Cardiac fibroblast (primary cell): ENCODE data around the gene SDC1.
"Not testable (repeated sequence)": the region's sequence is repeated elsewhere in the genome, so short reads cannot be mapped to it uniquely, and the experiment has no call there.

ENCODE experiments used
- DNase-seq, 2 donors: peaks; one replicate each; pipeline versions ENCODE4 v3.0.0 to v3.0.0-alpha.2; 2010; ENCODE audit warnings: low read depth in 2 of 2
- H3K4me3 ChIP-seq, 2 donors: replicated peaks in 1 of 2; 1 replicate in 1 of 2; 2 replicates in 1 of 2; pipeline ENCODE4 v1.5.1; 2011; ENCODE audit warnings: low read depth in 2 of 2, low read length in 2 of 2, mild to moderate bottlenecking in 2 of 2, moderate library complexity in 1 of 2
- TF ChIP-seq, protein P1 (sequence below): IDR thresholded peaks from one replicate; pipeline ENCODE4 v1.5.1; 2011; ENCODE audit warnings: low read depth, mild to moderate bottlenecking, low read length, inconsistent platforms

SDC1 gene

DNA sequence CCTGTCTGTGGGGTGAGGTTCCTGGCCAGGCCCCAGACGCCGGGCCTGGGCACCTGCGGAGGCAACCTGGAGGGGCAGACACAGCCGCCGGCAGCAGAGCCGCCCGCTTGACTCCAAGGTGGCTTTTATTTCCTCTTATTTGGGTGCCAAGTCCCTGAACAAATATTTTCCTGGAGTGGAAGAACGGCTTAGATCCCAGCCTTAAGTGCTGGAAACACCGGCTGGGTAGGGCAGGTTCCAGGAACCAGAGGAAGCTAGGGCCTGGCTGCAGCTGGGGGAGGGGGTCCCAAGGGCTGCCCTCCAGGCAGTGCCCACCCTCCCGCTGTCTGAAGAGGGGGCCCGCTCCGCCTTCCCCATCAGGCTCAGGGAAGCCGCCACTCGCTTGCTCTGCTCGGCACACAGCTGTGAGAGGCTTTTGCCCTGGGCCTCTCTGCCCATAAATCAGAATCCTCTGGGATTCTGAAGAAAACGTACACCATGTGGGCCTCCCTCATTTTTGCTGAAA, 28.2 kb downstream of the SDC1 start:
- no peak overlapping the region for H3K4me3 ChIP-seq
- no peak for DNase-seq
- TF ChIP-seq, protein P1, sequence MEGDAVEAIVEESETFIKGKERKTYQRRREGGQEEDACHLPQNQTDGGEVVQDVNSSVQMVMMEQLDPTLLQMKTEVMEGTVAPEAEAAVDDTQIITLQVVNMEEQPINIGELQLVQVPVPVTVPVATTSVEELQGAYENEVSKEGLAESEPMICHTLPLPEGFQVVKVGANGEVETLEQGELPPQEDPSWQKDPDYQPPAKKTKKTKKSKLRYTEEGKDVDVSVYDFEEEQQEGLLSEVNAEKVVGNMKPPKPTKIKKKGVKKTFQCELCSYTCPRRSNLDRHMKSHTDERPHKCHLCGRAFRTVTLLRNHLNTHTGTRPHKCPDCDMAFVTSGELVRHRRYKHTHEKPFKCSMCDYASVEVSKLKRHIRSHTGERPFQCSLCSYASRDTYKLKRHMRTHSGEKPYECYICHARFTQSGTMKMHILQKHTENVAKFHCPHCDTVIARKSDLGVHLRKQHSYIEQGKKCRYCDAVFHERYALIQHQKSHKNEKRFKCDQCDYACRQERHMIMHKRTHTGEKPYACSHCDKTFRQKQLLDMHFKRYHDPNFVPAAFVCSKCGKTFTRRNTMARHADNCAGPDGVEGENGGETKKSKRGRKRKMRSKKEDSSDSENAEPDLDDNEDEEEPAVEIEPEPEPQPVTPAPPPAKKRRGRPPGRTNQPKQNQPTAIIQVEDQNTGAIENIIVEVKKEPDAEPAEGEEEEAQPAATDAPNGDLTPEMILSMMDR = no peak

DNA sequence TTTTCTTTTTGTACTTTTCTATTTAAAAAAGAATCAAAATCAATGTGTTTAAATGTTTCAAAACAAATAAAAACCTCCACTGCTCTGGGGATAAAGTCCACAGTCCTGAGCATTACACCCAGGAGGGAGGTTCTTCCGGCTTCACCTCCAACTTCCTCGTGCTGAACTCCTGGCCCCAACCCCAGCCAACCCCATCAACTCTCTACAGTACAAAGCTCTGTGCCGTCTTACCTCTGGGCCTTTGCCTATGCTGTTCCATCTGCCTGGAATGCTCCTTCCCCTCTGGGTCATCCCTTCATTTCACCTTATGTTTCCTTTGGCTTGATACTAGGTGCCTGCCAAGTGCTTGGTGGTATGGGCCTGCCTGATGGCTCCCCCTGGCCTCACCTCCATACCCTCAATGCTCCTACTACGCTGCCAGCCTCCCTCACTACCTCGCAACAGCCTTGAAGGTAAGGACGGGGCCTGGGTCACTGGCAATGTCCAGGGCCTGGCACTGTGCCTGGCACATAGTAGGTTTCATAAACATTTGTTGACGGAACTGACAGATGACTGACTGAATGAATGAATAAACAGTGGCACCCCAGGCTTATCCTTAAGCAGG, 28.8 kb downstream of the SDC1 start:
- TF ChIP-seq, protein P1 = no peak
- H3K4me3 ChIP-seq = no peak overlapping the region

DNA sequence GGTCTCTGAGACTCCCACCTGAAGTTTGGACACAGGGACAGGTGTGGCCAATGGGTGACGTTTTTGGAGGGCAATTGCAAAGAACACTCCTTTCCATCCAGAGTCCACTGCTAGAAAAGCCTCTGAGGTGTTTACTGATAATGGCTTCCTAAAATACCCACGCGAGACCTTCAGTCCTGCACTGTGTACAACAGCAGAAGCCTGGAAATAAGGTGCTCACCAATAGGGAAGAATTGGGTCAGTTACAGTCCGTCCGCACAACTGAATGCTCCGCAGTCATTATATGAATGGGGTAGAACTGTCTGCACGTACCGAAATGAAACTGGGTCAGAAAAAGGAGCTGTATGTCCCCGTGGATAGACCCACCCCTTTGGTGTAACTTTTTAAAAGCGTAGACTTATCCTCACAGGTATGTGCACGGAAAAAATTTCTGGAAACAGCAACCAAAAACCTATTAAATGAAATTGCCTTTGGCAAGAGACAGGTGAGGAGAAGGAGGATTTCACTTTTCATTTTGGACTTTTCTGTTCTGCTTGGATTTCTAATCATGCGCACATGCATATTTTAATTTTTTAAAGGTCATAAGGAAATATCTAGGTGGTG, 29.4 kb downstream of the SDC1 start:
- DNase-seq = no peak
- TF ChIP-seq, protein P1 = no peak
- no peak overlapping the region for H3K4me3 ChIP-seq

More for the DNA sequence above, 28.8 kb downstream of the SDC1 start:
- DNase-seq = no peak

DNA sequence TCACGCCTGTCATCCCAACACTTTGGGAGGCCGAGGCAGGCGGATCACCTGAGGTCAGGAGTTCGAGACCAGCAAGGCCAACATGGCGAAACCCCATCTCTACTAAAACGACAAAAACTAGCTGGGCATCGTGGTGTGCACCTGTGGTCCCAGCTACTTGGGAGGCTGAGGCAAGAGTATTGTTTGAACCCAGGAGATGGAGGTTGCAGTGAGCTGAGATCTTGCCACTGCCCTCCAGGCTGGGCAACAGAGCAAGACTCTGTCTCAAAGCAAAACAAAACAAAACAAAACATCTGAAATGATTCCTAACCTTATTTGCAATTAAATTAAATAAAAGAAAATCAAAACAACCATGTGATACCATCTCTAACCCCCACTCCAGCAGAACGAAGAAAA, 29.9 kb downstream of the SDC1 start:
- H3K4me3 ChIP-seq, DNase-seq: not testable (repeated sequence)

DNA sequence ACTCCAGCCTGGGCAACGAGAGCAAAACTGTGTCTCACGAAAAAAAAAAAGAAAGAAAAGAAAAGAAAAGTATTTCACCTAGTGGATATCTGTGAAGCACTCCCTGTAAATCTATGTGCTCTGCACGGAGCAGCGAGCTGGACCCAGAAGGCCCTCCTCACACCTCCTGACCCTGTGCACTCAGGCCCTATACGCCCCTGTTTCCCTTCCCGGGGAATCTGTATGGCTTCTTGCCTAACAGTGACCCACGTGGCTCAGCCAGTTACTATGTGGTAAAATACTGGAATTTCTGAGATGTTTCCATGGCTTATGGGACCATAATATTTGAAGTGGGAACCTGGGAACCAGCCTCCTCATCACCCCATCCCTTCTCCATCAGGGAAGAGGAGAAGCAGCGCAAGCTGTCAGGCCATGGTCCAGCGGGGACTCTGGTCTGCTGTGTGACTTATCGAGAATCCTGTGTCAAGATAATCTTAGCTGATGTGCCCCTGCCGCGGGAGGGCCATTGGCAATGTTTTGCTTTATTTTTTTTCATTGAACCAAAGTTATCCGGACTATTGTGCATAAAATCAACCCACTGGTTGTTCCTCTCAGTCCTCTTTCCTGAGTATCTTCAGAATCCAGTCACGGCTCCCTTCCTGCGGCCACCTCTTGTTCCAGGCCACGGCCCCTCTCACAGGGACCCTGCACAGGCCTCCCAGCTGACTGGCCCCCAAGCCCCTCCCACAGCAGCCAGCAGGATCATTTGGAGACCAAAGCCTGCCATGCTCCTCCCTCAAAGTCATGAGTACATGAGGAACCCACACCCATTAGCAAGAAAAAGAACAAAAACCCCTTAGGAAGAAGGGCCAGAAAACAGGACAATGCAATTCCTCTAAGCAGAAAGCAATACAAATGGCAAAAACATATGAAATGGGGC, 30.6 kb downstream of the SDC1 start:
- TF ChIP-seq, protein P1 = no peak
- no peak overlapping the region for H3K4me3 ChIP-seq
- DNase-seq = peak in 1 of 2 donors; percentile 10

DNA sequence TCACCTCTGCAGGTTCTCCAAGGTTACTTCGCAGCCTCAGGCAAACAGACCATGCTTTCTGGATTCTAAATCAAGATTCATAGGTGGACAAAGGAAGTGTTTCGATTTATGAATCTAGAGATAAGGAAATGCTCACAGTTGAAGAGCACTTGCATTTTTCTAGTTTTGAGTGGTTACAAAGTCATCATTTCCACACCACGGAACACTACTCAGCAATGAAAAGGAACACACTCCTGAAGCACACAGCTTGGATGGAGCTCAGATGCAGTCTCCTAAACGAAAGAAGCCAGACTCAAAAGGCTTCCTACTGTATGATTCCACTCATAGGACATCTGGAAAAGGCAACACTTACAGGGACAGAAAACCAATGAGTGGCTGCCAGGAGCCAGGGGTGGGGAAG, 31.7 kb downstream of the SDC1 start:
- DNase-seq = no peak
- H3K4me3 ChIP-seq = no peak overlapping the region
- TF ChIP-seq, protein P1 = no peak

DNA sequence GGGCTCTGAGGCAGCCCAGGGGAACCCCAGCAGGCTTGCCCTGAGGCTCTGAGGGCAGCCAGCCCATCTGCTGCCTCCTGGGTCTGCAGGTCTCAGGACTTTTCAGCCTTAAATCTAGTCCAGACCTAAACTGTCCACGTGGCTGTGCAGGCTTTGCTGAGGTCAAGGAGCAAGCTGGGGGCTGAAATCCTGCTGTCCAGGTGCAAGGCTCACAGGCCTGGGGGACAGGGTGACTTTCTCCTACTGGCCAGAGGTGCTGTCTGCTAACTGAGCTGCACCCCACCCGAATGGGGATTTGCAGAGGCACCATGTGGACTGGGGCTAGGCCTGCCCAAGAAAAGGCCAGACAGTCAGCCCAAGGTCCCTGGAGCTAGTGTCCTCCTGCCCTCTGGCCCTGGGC, 32.1 kb downstream of the SDC1 start:
- DNase-seq = no peak
- H3K4me3 ChIP-seq = no peak overlapping the region
- TF ChIP-seq, protein P1 = no peak
